ENCODE measurements around the gene ZNF423.

GRCh38 chr16:49537924-49538459 lies 317.9 kb downstream of the ZNF423 start:
- TF ChIP-seq TAF1 (IDR thresholded peaks at IDR 0.05; ENCODE audit: borderline replicate concordance, insufficient read depth, low read length), result no peak
- no peak for TF ChIP-seq POLR2AphosphoS5 (IDR thresholded peaks at IDR 0.05; ENCODE audit: low read depth, low read length)
- TF ChIP-seq SIN3A (IDR thresholded peaks at IDR 0.05; ENCODE audit: borderline replicate concordance, insufficient read depth, low read length), result no peak

All from PFSK-1 (cell line).